ENCODE data around the gene RNH1. TPM values are rescaled to one million over a fixed set of nuclear protein-coding genes. Genes with fewer than 3 reads are reported as not detected.

Gene RNH1
- total and polyA plus RNA-seq, 4 experiments from 2014 or later: 98.4 to 187 (median 134) TPM

GRCh38 chr11:473962-474785 lies 32.9 kb downstream of the RNH1 start:
- Histone ChIP-seq H3K4me1 (ENCODE audit: insufficient read depth, low read length) (no peaks in the 10 kb centered on the region), H3K27me3 (ENCODE audit: insufficient read depth, low read length) (no peaks in the 10 kb centered on the region), H3K36me3 (ENCODE audit: insufficient read depth, low read length) (no peaks in the 10 kb centered on the region), H3K4me3 (ENCODE audit: low read length in 2 of 2) (no peak overlapping the region), H3K9me3 (ENCODE audit: control insufficient read depth in 1 of 2, low read length in 2 of 2) (no peaks in the 10 kb centered on the region), H3K27ac (ENCODE audit: low read depth, low read length) (no peak overlapping the region)
- ChIA-PET POLR2A (ENCODE audit: partially characterized antibody) (interaction anchor here (1.3 kb wide), 1 partner anchor 9 kb away, joined by 3 read pairs; no protein-coding TSS in a partner anchor), CTCF (ENCODE audit: partially characterized antibody) (no interaction called here)
- Mint-ChIP-seq H3K4me1 (peaks cover 0 to 2% (median 0%) of the 10 kb centered on the region in 4 donors), H3K4me3 (no peak overlapping the region), H3K36me3 (no peaks in the 10 kb centered on the region), H3K27me3 (no peaks in the 10 kb centered on the region), H3K27ac (no peak overlapping the region), H3K9me3 (no peaks in the 10 kb centered on the region)
- no peak for DNase-seq
- intact Hi-C loops (cut with micrococcal nuclease): no loop called here

DNA sequence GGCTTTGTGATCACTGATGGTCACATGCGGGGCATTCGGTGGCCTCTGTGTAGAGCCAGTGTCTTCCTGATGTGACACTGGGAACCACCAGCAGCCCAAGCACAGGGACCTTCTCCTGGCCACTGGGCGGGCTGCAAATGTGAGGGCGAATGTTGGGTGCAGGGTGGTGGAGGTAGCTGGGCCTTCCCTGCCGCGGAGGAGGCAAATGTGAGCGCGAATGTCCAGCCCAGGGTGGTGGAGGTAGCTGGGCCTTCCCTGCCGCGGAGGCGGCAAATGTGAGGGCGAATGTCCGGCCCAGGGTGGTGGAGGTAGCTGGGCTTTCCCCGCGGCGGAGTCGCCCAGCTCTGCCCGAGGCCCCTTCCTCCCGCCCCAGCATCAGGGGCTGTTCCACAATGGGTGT lies 33.6 kb downstream of the RNH1 start:
- H3K36me3 ChIP-seq (ENCODE audit: insufficient read depth, low read length): no peaks in the 10 kb centered on the region
- ChIA-PET POLR2A (ENCODE audit: partially characterized antibody) (interaction anchor here (1.3 kb wide), 1 partner anchor 8 kb away, joined by 3 read pairs; no protein-coding TSS in a partner anchor), CTCF (ENCODE audit: partially characterized antibody) (no interaction called here)
- H3K9me3 ChIP-seq (ENCODE audit: control insufficient read depth in 1 of 2, low read length in 2 of 2): no peaks in the 10 kb centered on the region
- no peaks in the 10 kb centered on the region for H3K27me3 ChIP-seq (ENCODE audit: insufficient read depth, low read length)
- Mint-ChIP-seq H3K27ac (no peak overlapping the region), H3K36me3 (no peaks in the 10 kb centered on the region), H3K4me3 (no peak overlapping the region), H3K27me3 (no peaks in the 10 kb centered on the region), H3K4me1 (peaks cover 0 to 2% (median 0%) of the 10 kb centered on the region in 4 donors), H3K9me3 (no peaks in the 10 kb centered on the region)
- no peak overlapping the region for H3K4me3 ChIP-seq (ENCODE audit: low read length in 2 of 2)
- DNase-seq: no peak
- no peaks in the 10 kb centered on the region for H3K4me1 ChIP-seq (ENCODE audit: insufficient read depth, low read length)
- H3K27ac ChIP-seq (ENCODE audit: low read depth, low read length): no peak overlapping the region
- intact Hi-C loops (cut with micrococcal nuclease): no loop called here

- no peaks in the 10 kb centered on the region for H3K9me3 Mint-ChIP-seq
- Histone ChIP-seq H3K27ac (ENCODE audit: low read depth, low read length) (no peak overlapping the region), H3K36me3 (ENCODE audit: insufficient read depth, low read length) (no peaks in the 10 kb centered on the region), H3K4me3 (ENCODE audit: low read length in 2 of 2) (no peak overlapping the region), H3K4me1 (ENCODE audit: insufficient read depth, low read length) (no peaks in the 10 kb centered on the region), H3K27me3 (ENCODE audit: insufficient read depth, low read length) (no peaks in the 10 kb centered on the region), H3K9me3 (ENCODE audit: control insufficient read depth in 1 of 2, low read length in 2 of 2) (no peaks in the 10 kb centered on the region)
- DNase-seq: no peak
- H3K36me3 Mint-ChIP-seq: no peaks in the 10 kb centered on the region
- intact Hi-C loops (cut with micrococcal nuclease): no loop called here
- H3K4me1 Mint-ChIP-seq: peaks cover 0 to 2% (median 0%) of the 10 kb centered on the region in 4 donors
- ChIA-PET CTCF (ENCODE audit: partially characterized antibody) (no interaction called here), POLR2A (ENCODE audit: partially characterized antibody) (interaction anchor here (0.9 kb wide), 1 partner anchor 34 kb away, joined by 3 read pairs; no protein-coding TSS in a partner anchor)
- no peak overlapping the region for H3K27ac Mint-ChIP-seq
- no peaks in the 10 kb centered on the region for H3K27me3 Mint-ChIP-seq
- H3K4me3 Mint-ChIP-seq: no peak overlapping the region
Observed at GRCh38 chr11:472816-473215, 34.2 kb downstream of the RNH1 start.

- CTCF ChIA-PET (ENCODE audit: partially characterized antibody): no interaction called here
- Mint-ChIP-seq H3K36me3 (no peaks in the 10 kb centered on the region), H3K9me3 (no peaks in the 10 kb centered on the region)
Observed at GRCh38 chr11:472272-472671, 34.8 kb downstream of the RNH1 start.

GRCh38 chr11:471468-472145 lies 35.4 kb downstream of the RNH1 start:
- Histone ChIP-seq H3K4me3 (ENCODE audit: low read length in 2 of 2) (no peak overlapping the region), H3K36me3 (ENCODE audit: insufficient read depth, low read length) (no peaks in the 10 kb centered on the region), H3K27ac (ENCODE audit: low read depth, low read length) (no peak overlapping the region), H3K27me3 (ENCODE audit: insufficient read depth, low read length) (no peaks in the 10 kb centered on the region), H3K4me1 (ENCODE audit: insufficient read depth, low read length) (no peaks in the 10 kb centered on the region), H3K9me3 (ENCODE audit: control insufficient read depth in 1 of 2, low read length in 2 of 2) (no peaks in the 10 kb centered on the region)
- Mint-ChIP-seq H3K9me3 (no peaks in the 10 kb centered on the region), H3K4me3 (no peak overlapping the region), H3K27ac (no peak overlapping the region), H3K27me3 (no peaks in the 10 kb centered on the region), H3K4me1 (peaks cover 0 to 2% (median 0%) of the 10 kb centered on the region in 4 donors), H3K36me3 (no peaks in the 10 kb centered on the region)
- ChIA-PET CTCF (ENCODE audit: partially characterized antibody) (no interaction called here), POLR2A (ENCODE audit: partially characterized antibody) (interaction anchor here (0.9 kb wide), 1 partner anchor 35 kb away, joined by 3 read pairs; no protein-coding TSS in a partner anchor)
- DNase-seq: no peak
- intact Hi-C loops (cut with micrococcal nuclease): no loop called here

More at GRCh38 chr11:472272-472671, 34.8 kb downstream of the RNH1 start:
- H3K27ac Mint-ChIP-seq: no peak overlapping the region
- no peak for DNase-seq
- intact Hi-C loops (cut with micrococcal nuclease): no loop called here
- peaks cover 0 to 2% (median 0%) of the 10 kb centered on the region in 4 donors for H3K4me1 Mint-ChIP-seq
- POLR2A ChIA-PET (ENCODE audit: partially characterized antibody): interaction anchor here (0.9 kb wide), 1 partner anchor 34 kb away, joined by 3 read pairs; no protein-coding TSS in a partner anchor
- Histone ChIP-seq H3K36me3 (ENCODE audit: insufficient read depth, low read length) (no peaks in the 10 kb centered on the region), H3K9me3 (ENCODE audit: control insufficient read depth in 1 of 2, low read length in 2 of 2) (no peaks in the 10 kb centered on the region), H3K27ac (ENCODE audit: low read depth, low read length) (no peak overlapping the region), H3K4me3 (ENCODE audit: low read length in 2 of 2) (no peak overlapping the region), H3K4me1 (ENCODE audit: insufficient read depth, low read length) (no peaks in the 10 kb centered on the region), H3K27me3 (ENCODE audit: insufficient read depth, low read length) (no peaks in the 10 kb centered on the region)
- no peak overlapping the region for H3K4me3 Mint-ChIP-seq
- no peaks in the 10 kb centered on the region for H3K27me3 Mint-ChIP-seq

DNA sequence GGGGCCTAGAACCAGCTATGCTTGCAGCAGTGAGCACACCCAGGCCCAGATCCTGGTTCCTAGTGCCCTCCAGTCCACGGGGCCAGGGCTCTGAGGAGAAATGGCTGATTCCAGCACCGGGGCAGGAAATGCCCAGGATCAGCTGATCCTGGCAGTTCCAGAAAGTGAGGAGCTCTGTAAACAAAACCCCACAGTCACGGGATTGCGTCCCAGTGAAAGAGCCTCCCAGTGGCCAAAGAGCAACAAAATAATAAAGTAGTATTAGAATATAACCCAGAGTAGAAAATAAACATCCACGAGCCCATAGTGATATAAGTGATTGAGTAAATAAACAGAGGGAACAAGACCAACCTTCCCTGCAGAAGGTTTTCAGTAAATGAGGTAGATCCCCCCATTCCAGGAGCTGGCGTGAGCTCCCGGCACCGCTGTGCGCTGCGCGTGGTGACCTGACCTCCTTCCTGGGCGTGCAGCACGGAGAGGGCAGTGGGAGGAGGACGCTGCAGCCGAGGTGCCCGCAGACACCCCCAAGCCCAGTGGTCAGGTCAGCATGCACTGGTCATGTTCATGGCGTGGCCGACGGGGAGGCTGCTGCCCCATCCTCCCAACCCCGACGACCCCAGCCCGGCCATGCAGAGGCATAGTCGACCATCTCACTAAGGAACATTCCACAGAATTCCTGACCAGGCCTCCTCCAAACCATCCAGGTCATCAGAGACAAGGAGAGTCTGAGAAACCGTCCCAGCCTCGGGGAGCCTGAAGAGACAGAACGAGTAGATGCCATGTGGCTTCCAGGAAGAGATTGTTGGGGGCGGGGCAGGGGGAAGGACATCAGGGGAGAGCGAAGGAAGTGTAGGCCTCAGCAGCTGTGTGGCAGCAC lies 37.1 kb downstream of the RNH1 start:
- Histone ChIP-seq H3K36me3 (ENCODE audit: insufficient read depth, low read length) (no peaks in the 10 kb centered on the region), H3K27me3 (ENCODE audit: insufficient read depth, low read length) (no peaks in the 10 kb centered on the region), H3K4me1 (ENCODE audit: insufficient read depth, low read length) (no peaks in the 10 kb centered on the region), H3K9me3 (ENCODE audit: control insufficient read depth in 1 of 2, low read length in 2 of 2) (no peaks in the 10 kb centered on the region), H3K4me3 (ENCODE audit: low read length in 2 of 2) (no peak overlapping the region), H3K27ac (ENCODE audit: low read depth, low read length) (no peak overlapping the region)
- Mint-ChIP-seq H3K36me3 (peaks cover 0 to 3% of the 10 kb centered on the region in 2 donors), H3K9me3 (no peaks in the 10 kb centered on the region), H3K27me3 (no peaks in the 10 kb centered on the region), H3K27ac (peak overlapping the region in 1 of 7 donors; percentile 70), H3K4me3 (no peak overlapping the region), H3K4me1 (peaks cover 0 to 4% (median under 1%) of the 10 kb centered on the region in 4 donors)
- no peak for DNase-seq
- ChIA-PET CTCF (ENCODE audit: partially characterized antibody) (interaction anchor here (1.4 kb wide), 1 partner anchor 13 kb away, joined by 3 read pairs; no protein-coding TSS in a partner anchor), POLR2A (ENCODE audit: partially characterized antibody) (no interaction called here)
- intact Hi-C loops (cut with micrococcal nuclease): no loop called here
